GM19438 (cell line): ENCODE data around the gene LYSMD2.
"Not testable (repeated sequence)": the region's sequence is repeated elsewhere in the genome, so short reads cannot be mapped to it uniquely, and the experiment has no call there.

ENCODE experiments used
- ATAC-seq: cut with Tn5 transposase; IDR thresholded peaks from one replicate; pipeline ENCODE4 v1.9.1; 2021; ENCODE audit warnings: low read depth; ENCODE audit not compliant: unreplicated experiment

LYSMD2 gene

DNA sequence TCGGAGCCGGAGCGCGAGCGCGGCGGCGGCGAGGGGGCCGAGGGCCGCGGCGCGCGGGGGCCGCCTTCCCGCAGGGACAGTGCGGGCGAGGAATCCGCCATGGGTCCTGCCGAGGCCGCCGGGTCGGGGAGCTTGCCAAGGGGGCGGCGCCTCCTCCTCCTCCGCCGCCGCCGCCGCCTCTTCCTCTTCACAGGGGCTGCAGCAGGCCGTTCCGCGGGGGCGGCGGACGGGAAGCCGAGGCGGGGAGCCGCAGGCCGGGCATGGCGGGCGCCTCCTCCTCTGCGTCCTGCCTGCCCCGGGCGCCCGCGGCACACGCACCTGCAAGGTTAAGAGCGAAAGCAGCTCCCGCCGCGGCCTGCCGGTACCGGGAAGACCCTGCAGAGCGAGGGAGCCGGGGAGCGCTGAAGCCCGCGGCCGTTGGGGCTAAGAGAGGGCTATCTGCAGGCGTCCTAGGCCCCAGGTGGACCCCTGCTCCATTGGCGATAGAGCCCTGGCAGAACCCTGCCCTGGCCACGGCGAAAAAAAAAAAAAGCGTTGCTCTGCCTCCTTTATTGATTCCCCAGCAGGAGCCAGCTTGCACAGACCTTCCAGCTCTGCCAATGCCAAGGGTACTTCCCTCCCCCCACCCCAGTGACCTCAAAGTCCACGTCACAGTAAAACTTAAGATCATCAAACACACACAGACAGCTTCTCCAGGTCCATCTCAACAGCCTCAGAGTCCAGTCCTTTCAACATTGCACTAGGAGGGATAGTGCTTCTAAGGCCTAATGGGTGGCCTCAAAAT is at the start of gene LYSMD2:
LYSMD2 (minus strand) TSS at position 134 of the 784 bp plus-strand sequence; CDS start at position 101, 33 bp downstream.
- ATAC-seq, result peak; percentile 50

DNA sequence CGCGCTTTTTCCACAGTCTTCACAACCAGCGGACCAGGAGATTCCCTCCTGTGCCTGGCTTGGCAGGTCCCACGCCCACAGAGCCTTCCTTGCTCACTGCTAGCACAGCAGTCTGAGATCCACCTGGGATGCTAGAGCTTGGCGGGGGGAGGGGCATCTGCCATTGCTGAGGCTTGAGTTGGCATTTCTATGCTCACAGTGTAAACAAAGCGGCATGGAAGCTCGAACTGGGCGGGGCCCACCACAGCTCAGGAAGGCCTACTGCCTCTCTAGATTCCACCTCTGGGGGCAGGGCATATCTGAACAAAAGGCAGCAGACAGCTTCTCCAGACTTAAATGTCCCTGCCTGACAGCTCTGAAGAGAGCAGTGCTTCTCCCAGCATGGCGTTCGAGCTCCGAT is 49.7 kb upstream of the LYSMD2 start:
- not testable (repeated sequence) for ATAC-seq

- no peak for ATAC-seq
These were observed 46.5 kb upstream of the LYSMD2 start for GRCh38 chr15:51783967-51784366.

GRCh38 chr15:51782357-51782896 is 45.0 kb upstream of the LYSMD2 start:
- no peak for ATAC-seq

DNA sequence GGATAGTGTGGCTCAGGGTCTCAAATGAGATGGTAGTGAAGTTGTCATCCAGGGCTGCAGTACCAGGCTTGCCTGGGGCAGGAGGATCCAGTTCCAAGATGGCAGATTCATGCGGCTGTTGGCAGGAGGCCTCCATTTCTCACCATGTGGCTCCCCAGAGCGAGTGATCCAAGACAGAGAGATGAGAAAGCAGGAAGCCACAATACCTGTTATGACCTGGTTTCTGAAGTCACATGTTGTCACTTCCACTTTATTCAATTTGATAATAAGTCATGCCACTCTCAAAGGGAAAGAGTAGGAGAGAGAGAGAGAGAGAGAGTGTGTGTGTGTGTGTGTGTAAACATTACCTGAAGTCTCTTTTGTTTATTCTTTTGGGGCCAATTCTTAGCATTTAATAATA is 44.1 kb upstream of the LYSMD2 start:
- ATAC-seq, result no peak

- no peak for ATAC-seq
These were observed 43.2 kb upstream of the LYSMD2 start for GRCh38 chr15:51780636-51781035.

GRCh38 chr15:51776952-51777569 is 39.6 kb upstream of the LYSMD2 start:
- peak; percentile 58 for ATAC-seq

- ATAC-seq, result no peak
These were observed 38.7 kb upstream of the LYSMD2 start for GRCh38 chr15:51775967-51776816.

DNA sequence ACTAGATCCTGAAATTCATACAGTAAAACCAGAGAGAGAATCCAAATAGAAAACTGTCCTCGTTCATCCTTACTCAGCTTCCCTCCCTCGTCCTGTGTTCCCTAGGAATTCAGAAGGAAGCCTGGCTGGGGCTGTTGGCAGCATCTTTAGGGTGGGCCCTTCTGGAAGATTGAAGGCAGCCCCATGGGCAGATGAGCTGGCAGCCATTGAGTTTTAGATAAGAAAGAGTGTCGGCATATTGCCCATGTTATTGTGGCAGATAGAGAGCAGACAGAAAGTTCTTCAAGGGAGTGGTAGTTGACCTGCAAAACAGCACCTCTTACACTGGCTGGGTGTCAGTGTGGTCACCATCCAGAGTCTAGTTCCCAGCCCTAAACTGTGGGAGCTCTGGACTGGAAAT is 37.5 kb upstream of the LYSMD2 start:
- no peak for ATAC-seq

DNA sequence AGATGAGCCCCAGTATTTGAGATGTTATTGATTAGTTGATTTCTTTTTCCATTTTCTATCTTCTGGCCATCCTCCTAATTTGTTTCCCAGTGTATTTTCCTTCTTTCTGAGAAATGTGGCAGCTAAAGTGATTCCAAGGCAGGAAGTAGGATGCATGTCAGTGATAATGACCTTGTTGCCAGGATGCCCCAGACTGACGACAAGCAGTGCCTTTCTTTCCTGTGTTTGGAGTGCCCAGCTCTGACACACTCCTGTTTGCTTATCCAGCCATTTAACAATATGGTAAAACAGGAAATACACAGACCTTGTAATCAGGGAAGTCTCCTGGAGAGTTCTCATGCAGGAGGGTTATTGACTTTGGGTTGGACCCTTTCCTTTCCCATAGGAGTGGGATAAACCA is 34.3 kb upstream of the LYSMD2 start:
- ATAC-seq, result no peak

GRCh38 chr15:51770902-51771301 is 33.4 kb upstream of the LYSMD2 start:
- no peak for ATAC-seq

GRCh38 chr15:51768018-51768417 is 30.6 kb upstream of the LYSMD2 start:
- no peak for ATAC-seq

DNA sequence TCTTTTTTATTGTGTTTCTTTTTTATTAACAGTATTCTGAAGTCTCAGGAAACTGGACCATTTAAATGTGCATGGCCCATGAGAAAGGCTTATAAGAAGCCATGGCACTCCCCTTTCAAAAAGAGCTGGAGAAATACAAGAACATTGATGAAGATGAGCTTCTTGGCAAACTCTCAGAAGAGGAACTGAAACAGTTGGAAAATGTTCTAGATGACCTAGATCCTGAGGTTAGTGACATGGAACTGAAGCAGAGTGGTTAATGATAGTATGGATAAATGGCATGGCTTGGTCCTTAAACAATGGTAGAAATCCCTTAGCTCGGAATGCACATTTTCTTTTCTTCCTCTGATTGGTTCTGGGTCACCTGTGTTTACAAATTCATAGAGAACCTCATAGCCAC is 28.9 kb upstream of the LYSMD2 start:
- ATAC-seq, result no peak

DNA sequence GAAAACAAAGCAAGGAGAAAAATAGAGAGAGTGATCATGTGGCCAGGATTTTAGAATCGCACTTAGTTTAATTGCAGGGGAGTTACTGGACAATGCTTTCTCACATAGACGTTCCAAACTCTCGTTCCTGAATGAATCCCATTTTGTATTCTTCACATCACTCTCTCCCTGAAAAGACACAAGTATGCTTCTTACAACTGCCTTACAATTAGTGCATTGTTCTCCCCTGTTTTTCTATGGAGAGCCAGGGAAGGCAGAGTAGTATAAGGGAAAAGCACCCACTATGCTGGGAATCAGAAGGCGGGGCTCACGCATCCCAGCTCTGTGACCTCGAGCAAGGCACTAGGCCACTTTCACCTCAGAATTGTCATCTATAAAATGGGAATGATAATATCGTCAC is 28.3 kb upstream of the LYSMD2 start:
- ATAC-seq, result no peak

- no peak for ATAC-seq
These were observed 23.4 kb upstream of the LYSMD2 start for GRCh38 chr15:51760805-51761204.

GRCh38 chr15:51759557-51760070 is 22.2 kb upstream of the LYSMD2 start:
- no peak for ATAC-seq

DNA sequence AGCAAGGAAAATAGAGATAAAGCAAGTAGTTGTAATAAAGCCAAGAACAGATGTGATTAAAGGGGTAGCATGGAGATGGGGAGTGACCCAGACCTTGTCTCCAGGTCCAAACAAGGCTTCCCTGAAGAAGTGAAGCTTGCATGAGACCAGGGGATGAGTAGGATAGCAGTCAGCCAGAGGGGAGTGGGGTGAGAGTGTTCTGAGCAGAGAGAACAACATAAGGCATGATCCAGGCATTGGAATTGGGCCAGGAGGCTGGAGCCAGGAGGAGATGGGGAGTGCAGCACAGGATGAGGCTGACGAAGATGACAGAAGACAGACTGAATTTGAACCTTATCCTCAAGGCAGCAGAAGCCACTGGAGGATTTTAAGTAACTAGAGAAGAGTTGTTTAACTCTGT is 21.2 kb upstream of the LYSMD2 start:
- ATAC-seq, result no peak

DNA sequence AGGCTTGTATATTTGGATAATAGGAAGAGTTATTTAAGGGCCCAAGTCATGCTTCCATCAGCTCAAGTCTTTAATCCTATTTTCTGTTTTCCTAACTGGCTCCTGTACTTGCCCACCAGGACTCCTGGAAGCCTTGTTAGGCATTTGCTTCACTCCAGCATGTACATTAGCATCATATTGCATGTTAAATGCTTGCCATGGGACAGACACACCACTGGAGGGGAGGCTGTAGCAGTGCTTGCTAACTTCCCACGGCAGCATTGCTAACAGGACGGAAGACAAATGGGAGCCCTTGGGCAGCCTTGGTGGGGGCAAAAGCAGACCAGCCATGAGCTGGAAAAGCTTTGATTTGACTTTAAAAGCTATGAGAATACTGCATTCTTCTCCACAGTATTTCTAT is 20.0 kb upstream of the LYSMD2 start:
- ATAC-seq, result no peak

DNA sequence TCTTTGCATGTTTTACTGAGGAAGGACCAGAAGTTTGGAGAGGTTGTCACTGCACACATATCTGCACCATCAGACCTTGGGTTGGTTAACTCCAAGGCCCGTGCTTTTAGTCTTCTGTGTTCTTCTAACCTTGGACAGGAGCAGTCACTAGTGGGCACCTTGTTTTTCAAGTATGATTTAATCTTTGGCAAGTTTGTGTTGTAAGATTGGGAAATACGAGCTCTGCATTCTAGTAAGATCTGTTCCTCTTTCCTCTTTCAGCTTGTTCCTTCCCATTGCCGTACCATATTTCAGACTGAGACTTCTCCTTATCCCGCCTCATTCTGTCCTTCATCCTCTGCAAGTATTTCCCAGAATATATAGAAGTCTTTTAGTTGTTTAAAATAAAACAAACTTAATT is 19.0 kb upstream of the LYSMD2 start:
- ATAC-seq, result no peak

- no peak for ATAC-seq
These were observed 18.3 kb upstream of the LYSMD2 start for GRCh38 chr15:51755790-51756189.

- ATAC-seq, result no peak
These were observed 16.8 kb upstream of the LYSMD2 start for GRCh38 chr15:51754267-51754666.
